ENCODE measurements around the gene DOCK7.

DNA sequence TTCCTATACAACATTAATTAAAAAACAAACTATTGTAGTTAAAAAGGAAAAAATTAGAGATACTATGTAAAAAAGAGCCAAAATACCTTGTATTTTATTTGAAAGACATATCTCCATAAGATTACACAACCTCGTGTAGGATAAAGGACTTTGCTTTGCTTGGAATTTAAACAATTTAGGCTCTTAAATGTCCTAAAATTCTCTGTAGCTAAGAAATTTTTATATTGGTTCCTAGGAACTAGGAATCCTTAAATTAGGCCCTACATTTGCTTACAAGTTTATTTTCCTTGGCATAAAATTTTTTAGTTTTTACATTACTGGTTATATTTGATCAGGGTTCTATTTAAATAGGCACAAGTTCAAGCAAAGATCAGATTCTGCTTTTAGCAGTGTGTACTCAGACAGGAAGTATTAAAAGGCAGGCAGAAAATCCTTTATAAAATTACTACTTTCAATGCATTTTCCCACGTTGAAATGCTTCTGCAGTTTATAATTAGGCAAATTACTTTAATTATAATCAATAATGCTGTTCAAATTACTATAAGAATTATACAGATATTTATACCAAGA lies 94.3 kb downstream of the DOCK7 start:
- TF ChIP-seq, protein P1, sequence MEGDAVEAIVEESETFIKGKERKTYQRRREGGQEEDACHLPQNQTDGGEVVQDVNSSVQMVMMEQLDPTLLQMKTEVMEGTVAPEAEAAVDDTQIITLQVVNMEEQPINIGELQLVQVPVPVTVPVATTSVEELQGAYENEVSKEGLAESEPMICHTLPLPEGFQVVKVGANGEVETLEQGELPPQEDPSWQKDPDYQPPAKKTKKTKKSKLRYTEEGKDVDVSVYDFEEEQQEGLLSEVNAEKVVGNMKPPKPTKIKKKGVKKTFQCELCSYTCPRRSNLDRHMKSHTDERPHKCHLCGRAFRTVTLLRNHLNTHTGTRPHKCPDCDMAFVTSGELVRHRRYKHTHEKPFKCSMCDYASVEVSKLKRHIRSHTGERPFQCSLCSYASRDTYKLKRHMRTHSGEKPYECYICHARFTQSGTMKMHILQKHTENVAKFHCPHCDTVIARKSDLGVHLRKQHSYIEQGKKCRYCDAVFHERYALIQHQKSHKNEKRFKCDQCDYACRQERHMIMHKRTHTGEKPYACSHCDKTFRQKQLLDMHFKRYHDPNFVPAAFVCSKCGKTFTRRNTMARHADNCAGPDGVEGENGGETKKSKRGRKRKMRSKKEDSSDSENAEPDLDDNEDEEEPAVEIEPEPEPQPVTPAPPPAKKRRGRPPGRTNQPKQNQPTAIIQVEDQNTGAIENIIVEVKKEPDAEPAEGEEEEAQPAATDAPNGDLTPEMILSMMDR (IDR thresholded peaks at IDR 0.05): no peak
- TF ChIP-seq POLR2A (IDR thresholded peaks at IDR 0.05): no peak
